Keratinocyte (primary cell): ENCODE results near the gene CRIP3. TPM values are rescaled to one million over a fixed set of nuclear protein-coding genes. Genes with fewer than 3 reads are reported as not detected.
"Not testable (repeated sequence)": the region's sequence is repeated elsewhere in the genome, so short reads cannot be mapped to it uniquely, and the experiment has no call there.

Source experiments
- DNase-seq: peaks from one replicate; pipeline ENCODE4 v3.0.0-alpha.2; 2011; ENCODE audit warnings: low read depth, missing footprints, low spot score
- FAIRE-seq: peaks from 2 replicates; lab custom pipeline; 2011; peaks lifted over from hg19 to GRCh38; lab: Jason Lieb, UNC
- H2AFZ ChIP-seq: 2 replicates; pipeline ENCODE4 v1.6.0; 2012; ENCODE audit warnings: low read length, control low read depth, inconsistent platforms; ENCODE audit not compliant: control insufficient read depth
- H3K27ac ChIP-seq: 2 replicates; pipeline ENCODE4 v1.5.1; 2011; ENCODE audit warnings: low read length; ENCODE audit not compliant: control insufficient read depth, insufficient read depth
- H3K27me3 ChIP-seq: 3 replicates; pipeline ENCODE4 v1.6.0; 2011; ENCODE audit warnings: low read length; ENCODE audit not compliant: control insufficient read depth, insufficient read depth; ENCODE audit errors: extremely low read depth
- H3K36me3 ChIP-seq, 2 experiments: 2 replicates in 1 of 2; 3 replicates in 1 of 2; pipeline ENCODE4 v1.5.1; 2011; ENCODE audit warnings: low read length in 2 of 2, mild to moderate bottlenecking in 1 of 2; ENCODE audit not compliant: control insufficient read depth in 2 of 2, insufficient read depth in 2 of 2; ENCODE audit errors: extremely low read depth in 1 of 2
- H3K4me1 ChIP-seq: 3 replicates; pipeline ENCODE4 v1.5.1; 2011; ENCODE audit warnings: low read length; ENCODE audit not compliant: control insufficient read depth, insufficient read depth; ENCODE audit errors: extremely low read depth
- H3K4me2 ChIP-seq: 3 replicates; pipeline ENCODE4 v1.6.0; 2011; ENCODE audit warnings: low read depth, low read length; ENCODE audit not compliant: control insufficient read depth, insufficient read depth; ENCODE audit errors: extremely low read depth
- H3K4me3 ChIP-seq, 3 experiments: fragments of 200-600 bp in 1 of 3; sonication (generic) in 1 of 3; 2 replicates in 2 of 3; 3 replicates in 1 of 3; pipeline ENCODE4 v1.5.1; 2011 to 2016; ENCODE audit warnings: low read length in 3 of 3, mild to moderate bottlenecking in 3 of 3, control low read depth in 2 of 3, inconsistent platforms in 1 of 3, low read depth in 1 of 3, mixed read lengths in 1 of 3, mixed run types in 1 of 3, moderate library complexity in 1 of 3; ENCODE audit not compliant: control insufficient read depth in 2 of 3, insufficient read depth in 2 of 3; ENCODE audit errors: extremely low read depth in 1 of 3
- H3K79me2 ChIP-seq: 2 replicates; pipeline ENCODE4 v1.6.0; 2012; ENCODE audit warnings: low read length; ENCODE audit not compliant: control insufficient read depth, insufficient read depth
- H3K9ac ChIP-seq: 3 replicates; pipeline ENCODE4 v1.6.0; 2011; ENCODE audit warnings: low read length; ENCODE audit not compliant: control insufficient read depth, insufficient read depth; ENCODE audit errors: extremely low read depth
- H3K9me1 ChIP-seq: 3 replicates; pipeline ENCODE4 v1.6.0; 2011; ENCODE audit warnings: low read length; ENCODE audit not compliant: control insufficient read depth, insufficient read depth; ENCODE audit errors: extremely low read depth
- H3K9me3 ChIP-seq: 2 replicates; pipeline ENCODE4 v1.5.1; 2012; ENCODE audit warnings: low read depth, low read length; ENCODE audit not compliant: control insufficient read depth
- H4K20me1 ChIP-seq: 3 replicates; pipeline ENCODE4 v1.6.0; 2011; ENCODE audit warnings: low read length; ENCODE audit not compliant: control insufficient read depth, insufficient read depth; ENCODE audit errors: extremely low read depth
- CTCF ChIP-seq, 3 experiments: IDR thresholded peaks in 1 of 3; conservative IDR thresholded peaks in 1 of 3; optimal IDR thresholded peaks in 1 of 3; 2 replicates in 2 of 3; 3 replicates in 1 of 3; pipeline versions ENCODE3 to v1.5.1; 2011; ENCODE audit warnings: low read length in 3 of 3, mild to moderate bottlenecking in 3 of 3, moderate library complexity in 2 of 3, control low read depth in 1 of 3, inconsistent platforms in 1 of 3; ENCODE audit not compliant: insufficient read depth in 2 of 3; ENCODE audit errors: extremely low read depth in 1 of 3
- EZH2 ChIP-seq: IDR thresholded peaks from one replicate; pipeline ENCODE4 v1.6.1; 2012; ENCODE audit warnings: inconsistent platforms, mild to moderate bottlenecking, low read length, moderate library complexity
- dilution Hi-C: fragments of 300-500 bp; cut with MboI; formaldehyde crosslinking; loops from one replicate; pipeline ENCODE4 v1.7.0; 2020; ENCODE audit warnings: low sequenced_read_pairs; ENCODE audit not compliant: extremely low pct_ligation_motif_present
- polyA minus RNA-seq, 3 experiments: library from RNA; depleted of rRNA, polyadenylated mRNA; stranded (reverse); fragments of >200 nt; gene quantifications; 1 replicate in 1 of 3; 2 replicates in 1 of 3; 3 replicates in 1 of 3; pipeline ENCODE4 v1.2.3, GENCODE V29; 2011
- polyA plus RNA-seq, 5 experiments: library from polyadenylated mRNA; depleted of rRNA in 3 of 5; stranded (reverse) in 3 of 5; stranded (forward) in 1 of 5; unstranded in 1 of 5; fragments of >200 nt; gene quantifications; 1 replicate in 1 of 5; 2 replicates in 3 of 5; 3 replicates in 1 of 5; pipeline versions ENCODE4 v1.2.1 to v1.2.3, GENCODE V29; 2011 to 2012; ENCODE audit warnings: missing spikeins in 2 of 5, low read depth in 1 of 5, low replicate concordance in 1 of 5

The CRIP3 gene
- 0.08 to 0.67 TPM (median 0.26 TPM) in 3 replicates for polyA plus RNA-seq
- polyA plus RNA-seq (2011; ENCODE audit: low read depth): not detected
- 0.09 and 0.13 TPM in 2 replicates for polyA plus RNA-seq (2011; cell fraction: cytosol; rRNA removed)
- 1.9 and 3.2 TPM in 2 replicates for polyA plus RNA-seq (2011; cell fraction: nucleus; rRNA removed)
- polyA plus RNA-seq (2012; ENCODE audit: low replicate concordance): not detected in 2 replicates
- polyA minus RNA-seq: 1.9 TPM in 1 of 3 replicates, not detected in the others
- polyA minus RNA-seq (2011; cell fraction: cytosol; rRNA and poly(A)+ RNA removed): not detected
- polyA minus RNA-seq (2011; cell fraction: nucleus; rRNA and poly(A)+ RNA removed): 1.5 TPM in 1 of 2 replicates, not detected in the other

GRCh38 chr6:43308101-43308989 lies at the start of gene CRIP3:
CRIP3 (minus strand) TSS chr6:43308826; CDS start chr6:43308792, 34 bp downstream.
- peak within 1 kb of the TSS; percentile 83 for H2AFZ ChIP-seq
- no peaks in the 10 kb centered on the region for H4K20me1 ChIP-seq
- H3K9ac ChIP-seq: no peak within 1 kb of the TSS
- H3K36me3 ChIP-seq: no peaks in the 10 kb centered on the region
- DNase-seq (no peak), FAIRE-seq (no peak)
- dilution Hi-C loops: no loop called here
- H3K9me1 ChIP-seq: no peaks in the 10 kb centered on the region
- H3K27ac ChIP-seq: no peak within 1 kb of the TSS
- TF ChIP-seq CTCF (optimal IDR thresholded peaks at IDR 0.05 in 1 of 3, IDR thresholded peaks at IDR 0.05 in 1 of 3, conservative IDR thresholded peaks at IDR 0.05 in 1 of 3; ENCODE audit: extremely low read depth in 1 of 3, insufficient read depth in 2 of 3, low read length in 3 of 3) (peak; percentile 14 to 41 (median 33)), EZH2 (no peak)
- peaks cover 7% of the 10 kb centered on the region for H3K4me1 ChIP-seq
- no peaks in the 10 kb centered on the region for H3K79me2 ChIP-seq
- peak within 1 kb of the TSS; percentile 4 to 57 (median 53) for H3K4me3 ChIP-seq
- no peaks in the 10 kb centered on the region for H3K27me3 ChIP-seq
- H3K9me3 ChIP-seq: no peaks in the 10 kb centered on the region
- H3K4me2 ChIP-seq: peak within 1 kb of the TSS; percentile 91

DNA sequence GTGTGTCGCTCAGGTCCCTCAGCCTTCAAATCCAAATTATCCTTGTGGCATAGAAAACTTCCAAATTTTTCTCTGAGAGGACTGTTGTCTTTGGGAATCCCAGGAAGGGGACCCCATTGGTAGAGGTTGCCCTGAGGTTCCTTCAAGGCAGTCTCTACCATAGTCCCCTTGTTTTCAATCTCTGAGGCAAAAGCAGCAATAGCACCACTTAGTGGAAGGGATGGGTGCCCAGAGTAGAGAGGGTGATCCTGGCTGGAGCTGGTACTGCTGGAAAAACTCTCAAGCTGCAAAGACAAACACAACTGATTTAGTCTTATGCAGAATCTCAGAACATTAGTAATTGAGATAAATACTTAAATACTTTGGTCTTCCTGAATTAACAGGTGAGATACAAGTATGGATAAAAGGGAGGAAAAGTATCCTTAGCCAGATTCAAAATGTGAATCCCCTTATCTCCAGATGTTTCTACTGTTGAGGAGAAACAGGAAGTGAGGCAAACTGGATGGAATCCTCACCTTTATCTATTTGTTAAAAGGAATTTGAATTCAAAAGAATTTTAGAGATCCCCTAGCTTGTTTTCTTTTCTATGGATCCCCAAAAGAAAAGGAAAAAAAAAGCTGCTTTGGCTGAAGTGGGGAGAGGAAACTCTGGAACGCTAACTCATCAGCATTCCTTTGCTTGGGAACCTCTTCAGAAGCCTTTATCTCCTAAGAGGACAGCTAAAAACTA lies 47.4 kb upstream of the CRIP3 start:
- H3K4me2 ChIP-seq: no peak overlapping the region
- no peak overlapping the region for H3K27ac ChIP-seq
- H3K79me2 ChIP-seq: peaks cover 10% of the 10 kb centered on the region
- H3K9ac ChIP-seq: no peak overlapping the region
- no peaks in the 10 kb centered on the region for H3K9me1 ChIP-seq
- peaks cover 23 to 30% of the 10 kb centered on the region in 2 experiments for H3K36me3 ChIP-seq
- H3K4me1 ChIP-seq: peaks cover 24% of the 10 kb centered on the region
- no peak overlapping the region for H3K4me3 ChIP-seq
- no peaks in the 10 kb centered on the region for H4K20me1 ChIP-seq
- dilution Hi-C loops: no loop called here
- no peaks in the 10 kb centered on the region for H3K27me3 ChIP-seq
- no peak overlapping the region for H2AFZ ChIP-seq
- FAIRE-seq (peak; percentile 29), DNase-seq (no peak)
- TF ChIP-seq CTCF (optimal IDR thresholded peaks at IDR 0.05 in 1 of 3, IDR thresholded peaks at IDR 0.05 in 1 of 3, conservative IDR thresholded peaks at IDR 0.05 in 1 of 3; ENCODE audit: extremely low read depth in 1 of 3, insufficient read depth in 2 of 3, low read length in 3 of 3) (peak; percentile 41 to 52 (median 47)), EZH2 (no peak)
- no peaks in the 10 kb centered on the region for H3K9me3 ChIP-seq

DNA sequence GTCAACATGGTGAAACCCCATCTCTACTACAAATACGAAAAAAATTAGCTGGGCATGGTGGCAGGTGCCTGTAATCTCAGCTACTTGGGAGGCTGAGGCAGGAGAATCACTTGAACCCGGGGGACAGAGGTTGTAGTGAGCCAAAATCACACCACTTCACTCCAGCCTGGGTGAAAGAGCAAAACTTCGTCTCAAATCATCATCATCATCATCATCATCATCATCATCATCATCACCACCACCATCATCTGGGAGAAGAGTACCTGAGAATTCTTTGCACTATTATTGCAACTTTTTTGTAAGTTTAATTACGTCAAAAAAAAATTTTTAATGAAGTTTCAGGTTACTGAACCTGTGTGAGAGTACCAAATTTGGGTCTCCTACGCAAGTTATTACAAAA lies 43.3 kb upstream of the CRIP3 start:
- H3K27me3 ChIP-seq, H3K9ac ChIP-seq, H3K9me1 ChIP-seq, H3K9me3 ChIP-seq, H3K79me2 ChIP-seq, H4K20me1 ChIP-seq, H3K4me1 ChIP-seq, H3K4me2 ChIP-seq, H2AFZ ChIP-seq, H3K27ac ChIP-seq, FAIRE-seq, DNase-seq, H3K4me3 ChIP-seq, dilution Hi-C loops: not testable (repeated sequence)
- peaks cover 21 to 23% of the 10 kb centered on the region in 2 experiments for H3K36me3 ChIP-seq
